GM23248 (cell line): ENCODE measurements around the gene BCL2L11.

Source experiments
- EZH2 ChIP-seq: fragments of 200-600 bp; sonication (generic); IDR thresholded peaks from 2 replicates; pipeline ENCODE4 v1.6.1; 2018; ENCODE audit warnings: antibody characterized with exemption, mild to moderate bottlenecking; ENCODE audit not compliant: insufficient read depth, poor library complexity, severe bottlenecking
- EZH2phosphoT487 ChIP-seq: fragments of 200-600 bp; sonication (generic); IDR thresholded peaks from 2 replicates; pipeline ENCODE4 v1.6.1; 2018; ENCODE audit warnings: antibody characterized with exemption, moderate library complexity, mild to moderate bottlenecking, low read depth; ENCODE audit not compliant: insufficient read depth

- TF ChIP-seq EZH2 (no peak), EZH2phosphoT487 (no peak)
These were observed 1.3 kb downstream of the BCL2L11 start for GRCh38 chr2:111121828-111122630.
